Renal pelvis (tissue), 12 donors: ENCODE data around the gene GSTT2. TPM values are rescaled to one million over a fixed set of nuclear protein-coding genes. Genes with fewer than 3 reads are reported as not detected.
"Not testable (repeated sequence)": the region's sequence is repeated elsewhere in the genome, so short reads cannot be mapped to it uniquely, and the experiment has no call there.

Experiments used
- DNase-seq: peaks from one replicate; pipeline ENCODE4 v3.0.0-alpha.2; 2013
- long read RNA-seq, 16 experiments: transcript quantifications; one replicate each; lab custom pipeline, GENCODE V29; 2026
- polyA plus RNA-seq, 3 donors: library from polyadenylated mRNA; unstranded; fragments of 120-200 nt; gene quantifications; one replicate each; pipeline ENCODE4 v1.2.1, GENCODE V29; 2013; ENCODE audit not compliant: insufficient read length in 3 of 3

The GSTT2 gene
- 1 to 10 TPM; 1.0 to 1.9 (median 1.3) TPM for polyA plus RNA-seq
- long read RNA-seq, donor 1, partial matches to known transcripts, result 39 of 39 reads
- long read RNA-seq, donor 1, other reads (novel, unspliced or antisense), result 0 of 39 reads
- long read RNA-seq, donor 2, partial matches to known transcripts, result 17 of 34 reads
- long read RNA-seq, donor 2, other reads (novel, unspliced or antisense), result 17 of 34 reads
- long read RNA-seq, donor 3, partial matches to known transcripts, result 16 of 23 reads
- long read RNA-seq, donor 3, other reads (novel, unspliced or antisense), result 7 of 23 reads
- long read RNA-seq, donor 4, result 0 reads
- long read RNA-seq, donor 5, partial matches to known transcripts, result 0 of 11 reads
- long read RNA-seq, donor 5, other reads (novel, unspliced or antisense), result 11 of 11 reads
- long read RNA-seq, donor 6, partial matches to known transcripts, result 11 of 11 reads
- long read RNA-seq, donor 6, other reads (novel, unspliced or antisense), result 0 of 11 reads
- long read RNA-seq, donor 7, partial matches to known transcripts, result 17 of 17 reads
- long read RNA-seq, donor 7, other reads (novel, unspliced or antisense), result 0 of 17 reads
- long read RNA-seq, donor 8, result 0 reads
- long read RNA-seq, donor 9, partial matches to known transcripts, result 8 of 8 reads
- long read RNA-seq, donor 9, other reads (novel, unspliced or antisense), result 0 of 8 reads
- long read RNA-seq, donor 10, partial matches to known transcripts, result 16 of 26 reads
- long read RNA-seq, donor 10, other reads (novel, unspliced or antisense), result 10 of 26 reads
- long read RNA-seq, donor 11, result 0 reads
- long read RNA-seq, donor 12, result 0 reads
- long read RNA-seq, donor 13, result 0 reads
- long read RNA-seq, donor 14, partial matches to known transcripts, result 10 of 10 reads
- long read RNA-seq, donor 14, other reads (novel, unspliced or antisense), result 0 of 10 reads
- long read RNA-seq, donor 15, partial matches to known transcripts, result 35 of 35 reads
- long read RNA-seq, donor 15, other reads (novel, unspliced or antisense), result 0 of 35 reads
- long read RNA-seq, donor 16, result 0 reads

GRCh38 chr22:23979557-23980240 lies at the start of gene GSTT2:
TSS of gene GSTT2 (plus strand) at chr22:23980134.
- DNase-seq, result not testable (repeated sequence)

- no peak for DNase-seq
These were observed 41.5 kb upstream of the GSTT2 start for GRCh38 chr22:23938328-23939016.

GRCh38 chr22:23939017-23939357 lies 40.9 kb upstream of the GSTT2 start:
- no peak for DNase-seq

GRCh38 chr22:23940166-23940565 lies 39.8 kb upstream of the GSTT2 start:
- not testable (repeated sequence) for DNase-seq

GRCh38 chr22:23947391-23947790 lies 32.5 kb upstream of the GSTT2 start:
- not testable (repeated sequence) for DNase-seq

- DNase-seq, result not testable (repeated sequence)
These were observed 30.2 kb upstream of the GSTT2 start for GRCh38 chr22:23949764-23950163.

GRCh38 chr22:23951383-23951782 lies 28.6 kb upstream of the GSTT2 start:
- not testable (repeated sequence) for DNase-seq

- DNase-seq, result not testable (repeated sequence)
These were observed 27.0 kb upstream of the GSTT2 start for GRCh38 chr22:23952794-23953405.

GRCh38 chr22:23953485-23953884 lies 26.4 kb upstream of the GSTT2 start:
- DNase-seq, result not testable (repeated sequence)

- DNase-seq, result not testable (repeated sequence)
These were observed 25.5 kb upstream of the GSTT2 start for GRCh38 chr22:23954193-23954990.

- not testable (repeated sequence) for DNase-seq
These were observed 25.0 kb upstream of the GSTT2 start for GRCh38 chr22:23954991-23955305.

- DNase-seq, result not testable (repeated sequence)
These were observed 24.0 kb upstream of the GSTT2 start for GRCh38 chr22:23955886-23956285.

GRCh38 chr22:23956301-23956900 lies 23.5 kb upstream of the GSTT2 start:
- peak; percentile 73 for DNase-seq

- not testable (repeated sequence) for DNase-seq
These were observed 18.7 kb upstream of the GSTT2 start, which contains the start of gene GSTT2B for GRCh38 chr22:23961084-23961771. TSS of gene GSTT2B (minus strand) at chr22:23961195. CDS start at chr22:23961131, 64 bp downstream.

GRCh38 chr22:23966094-23966493 lies 13.8 kb upstream of the GSTT2 start:
- DNase-seq, result not testable (repeated sequence)

- not testable (repeated sequence) for DNase-seq
These were observed 13.4 kb upstream of the GSTT2 start, which contains the start of gene DDTL for GRCh38 chr22:23966568-23966967. TSS of gene DDTL (plus strand) at chr22:23966888. CDS start at chr22:23966915, 27 bp downstream.

GRCh38 chr22:23969071-23969470 lies 10.9 kb upstream of the GSTT2 start:
- DNase-seq, result no peak

- DNase-seq, result no peak
These were observed 9.7 kb upstream of the GSTT2 start for GRCh38 chr22:23970201-23970641.
